ENCODE results near the gene KRT23. TPM values are rescaled to one million over a fixed set of nuclear protein-coding genes. Genes with fewer than 3 reads are reported as not detected.

The KRT23 gene
- total and polyA plus RNA-seq, 2 of the 4 experiments (the other 2 are of a cell fraction): 0.36 to 0.39 TPM

DNA sequence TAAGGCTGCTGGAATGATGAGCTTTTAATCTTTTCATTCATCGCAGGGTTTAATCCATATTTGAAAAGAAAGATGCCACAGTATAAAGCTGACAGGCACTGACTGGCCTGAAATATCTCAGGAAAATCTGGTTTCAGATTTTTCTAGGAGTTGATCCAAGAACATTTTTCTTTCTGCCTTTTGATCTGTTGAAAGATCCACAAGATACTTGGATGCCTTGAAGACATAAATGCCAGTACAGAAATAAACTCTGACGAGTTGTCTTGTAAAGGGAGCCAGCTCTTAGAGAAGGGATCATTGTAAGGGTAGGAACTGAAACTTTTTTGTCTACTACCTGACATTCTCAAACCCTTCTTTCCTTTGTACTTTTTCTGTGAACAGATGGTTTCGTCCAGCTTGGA is 27.0 kb downstream of the KRT23 start:
- dilution Hi-C loops (cut with HindIII; ENCODE audit: low sequenced_read_pairs, unreplicated experiment): no loop called here

More for the DNA sequence above, 27.0 kb downstream of the KRT23 start:
- ChIA-PET POLR2A (ENCODE audit: unreplicated experiment) (interaction anchor here (2.3 kb wide), 1 partner anchor 150 kb away, joined by 12 read pairs; the partner anchor contains the start of gene KRTAP2-3), CTCF (interaction anchor here (1.0 to 2.9 kb wide), 7 partner anchors 54 to 752 kb away, joined by 3 to 8 read pairs (median 3); no protein-coding TSS in a partner anchor)
- no peak overlapping the region for H2AFZ ChIP-seq (replicated peaks; ENCODE audit: low read length, poor library complexity)
- no peaks in the 10 kb centered on the region for H3K79me1 ChIP-seq (ENCODE audit: low read depth in 1 of 2, low read length in 2 of 2)
- no peaks in the 10 kb centered on the region for H3K36me3 ChIP-seq (ENCODE audit: control insufficient read depth, insufficient read depth, low read length)
- H3K4me2 ChIP-seq (ENCODE audit: low read depth, low read length): peak overlapping the region; percentile 66
- peak overlapping the region; percentile 86; the same call in 2 of the 3 replicates for H2BK15ac ChIP-seq (ENCODE audit: low read depth, low read length)
- H4K8ac ChIP-seq (ENCODE audit: low read depth in 2 of 2, low read length in 2 of 2): peak overlapping the region; percentile 77 to 92
- peak overlapping the region; percentile 69 for H3K56ac ChIP-seq (ENCODE audit: extremely low read depth, insufficient read depth, low read length)
- peaks cover 10% of the 10 kb centered on the region for H3K4me1 ChIP-seq (ENCODE audit: control insufficient read depth, insufficient read depth, low read length)
- intact Hi-C loops (cut with micrococcal nuclease) (no loop called here), in situ Hi-C loops (cut with MboI; ENCODE audit: low sequenced_read_pairs) (no loop called here)
- peak overlapping the region; percentile 84 for H3K23ac ChIP-seq (ENCODE audit: low read depth, low read length)
- H4K91ac ChIP-seq (ENCODE audit: insufficient read depth, low read depth, low read length): peak overlapping the region; percentile 93
- H4K5ac ChIP-seq (ENCODE audit: low read depth, low read length): peak overlapping the region; percentile 99
- H3K9me1 ChIP-seq (ENCODE audit: insufficient read depth, low read length): 0 out of 2 replicates have a peak, but pooled peaks cover 5% of the 10 kb centered on the region
- ATAC-seq (ENCODE audit: low read depth) (peak; percentile 8), DNase-seq (peak; percentile 55)
- 33% methylated on average over 1 of the region's 3 CpGs; no CpG with 5 or more reads in 1 of the 2 experiments for WGBS, 2 experiments (ENCODE audit: extremely low coverage in 2 of 2, insufficient read length in 1 of 2)
- H3K4me3 ChIP-seq (ENCODE audit: insufficient read depth, low read depth, low read length): no peak overlapping the region
- H3K9ac ChIP-seq (ENCODE audit: low read depth, low read length): peak overlapping the region; percentile 51
- H2BK20ac ChIP-seq (ENCODE audit: low read depth, low read length): peak overlapping the region; percentile 79
- peak overlapping the region; percentile 47 for H3K14ac ChIP-seq (replicated peaks; ENCODE audit: low read depth, low read length)
- no peak overlapping the region for H2AK9ac ChIP-seq (replicated peaks; ENCODE audit: low read depth, low read length, poor library complexity)
- H2BK5ac ChIP-seq (ENCODE audit: low read depth, low read length, poor library complexity, severe bottlenecking): peak overlapping the region; percentile 99
- H3K9me3 ChIP-seq (ENCODE audit: control insufficient read depth, insufficient read depth, low read length): no peaks in the 10 kb centered on the region
- H2BK120ac ChIP-seq (ENCODE audit: low read depth, low read length): peak overlapping the region; percentile 91
- no peaks in the 10 kb centered on the region for H3K27me3 ChIP-seq (ENCODE audit: control insufficient read depth, insufficient read depth, low read length)
- no peaks in the 10 kb centered on the region for H4K20me1 ChIP-seq (ENCODE audit: insufficient read depth, low read length)
- no peak for TF ChIP-seq BHLHE40 (IDR thresholded peaks at IDR 0.05; ENCODE audit: low read depth, low read length)
- no peak for TF ChIP-seq POLR2A (IDR thresholded peaks at IDR 0.05; ENCODE audit: low read depth, low read length)
- TF ChIP-seq USF2 (IDR thresholded peaks at IDR 0.05; ENCODE audit: low read depth, low read length): no peak
- no peak for TF ChIP-seq CHD1 (IDR thresholded peaks at IDR 0.05; ENCODE audit: low read depth, low read length)
- H3K4ac ChIP-seq (ENCODE audit: low read depth, low read length): peak overlapping the region; percentile 93
- H3K18ac ChIP-seq (ENCODE audit: low read depth, low read length): peak overlapping the region; percentile 99
- no TSS peak for BruUV-seq (replicated peaks)
- peak overlapping the region; percentile 89 for H2AK5ac ChIP-seq (ENCODE audit: low read depth, low read length)
- H3K27ac ChIP-seq (ENCODE audit: insufficient read depth, low read length): peak overlapping the region; percentile 93

Data from IMR-90 (cell line).